H1 (cell line): ENCODE measurements around the gene CDON. TPM values are rescaled to one million over a fixed set of nuclear protein-coding genes. Genes with fewer than 3 reads are reported as not detected.

ENCODE experiments used
- CHD1 ChIP-seq: IDR thresholded peaks from 2 replicates; pipeline ENCODE4 v1.6.1; 2012; ENCODE audit warnings: low read depth, low read length, improper control_type of control experiment
- SIN3A ChIP-seq, 2 experiments: IDR thresholded peaks in 1 of 2; conservative IDR thresholded peaks in 1 of 2; 2 replicates each; pipeline ENCODE4 v1.6.1; 2011 to 2012; ENCODE audit warnings: low read length in 2 of 2, improper control_type of control experiment in 1 of 2, low read depth in 1 of 2, mild to moderate bottlenecking in 1 of 2
- polyA plus RNA-seq, 7 experiments: library from polyadenylated mRNA; depleted of rRNA in 3 of 7; stranded (reverse) in 5 of 7; unstranded in 2 of 7; fragments of >200 nt in 5 of 7; fragments of 200-250 nt in 2 of 7; gene quantifications; 1 replicate in 5 of 7; 2 replicates in 1 of 7; 4 replicates in 1 of 7; pipeline versions ENCODE4 v1.2.1 to v1.2.3, GENCODE V29; 2011 to 2013; ENCODE audit warnings: missing spikeins in 2 of 7, mixed read lengths in 2 of 7
- total RNA-seq: library from RNA; stranded (reverse); fragmentation: NEBNext Ultra II Directional; extraction: Animal tissue kit (Norgen Biotek cat#: 25700); gene quantifications from 2 replicates; pipeline ENCODE4 v1.2.1, GENCODE V29; 2021

CDON gene
- total and polyA plus RNA-seq, 2 of the 8 experiments (the other 6 are each of a cell fraction or from before 2014, with no cell fraction given): 11.0 to 32.5 TPM

DNA sequence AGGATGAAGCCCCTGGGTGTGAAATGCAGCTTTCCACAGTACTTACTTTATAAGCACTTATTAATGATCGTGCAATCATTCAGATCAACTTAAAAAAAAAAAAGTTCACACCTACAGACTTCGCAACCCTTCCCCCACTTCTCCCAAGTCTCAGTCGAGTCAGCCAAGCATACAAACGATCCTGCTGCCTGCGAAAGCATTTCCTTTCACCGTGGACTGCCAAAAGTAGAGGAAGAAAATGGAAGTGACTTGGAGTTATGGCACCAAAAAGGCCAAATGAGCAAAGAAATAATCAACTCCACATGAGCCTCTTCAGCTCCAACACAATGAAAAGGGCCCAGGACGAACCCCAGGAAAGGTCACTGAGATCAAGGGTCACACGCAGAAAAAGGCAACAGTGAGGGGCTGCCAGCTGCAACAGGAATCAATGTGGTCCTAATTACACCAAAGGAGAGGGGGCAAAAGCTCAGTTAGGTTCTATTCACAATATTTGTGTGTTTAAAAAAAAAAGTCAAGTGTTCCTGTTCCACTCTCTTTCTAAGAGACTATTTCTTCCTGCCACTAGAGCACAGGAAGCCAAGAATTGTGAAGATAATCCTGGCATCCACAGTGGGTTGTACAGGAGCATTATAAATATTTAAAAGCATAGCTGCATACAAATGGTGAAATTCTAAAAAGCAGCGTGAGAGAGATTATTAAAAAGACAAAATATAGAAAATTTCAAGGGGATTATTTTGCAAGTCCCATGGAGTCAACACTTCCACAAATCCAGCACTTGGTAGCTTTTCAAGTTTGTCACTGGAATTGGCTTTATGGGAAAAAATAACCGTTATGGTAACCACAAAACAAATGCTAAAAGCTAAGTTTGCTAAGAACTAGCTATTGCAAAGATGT lies 28.4 kb downstream of the CDON start (continued):
- TF ChIP-seq CHD1 (no peak), SIN3A (conservative IDR thresholded peaks at IDR 0.05 in 1 of 2, IDR thresholded peaks at IDR 0.05 in 1 of 2; ENCODE audit: low read depth in 1 of 2, low read length in 2 of 2) (no peak)
